ENCODE measurements around the gene ENAH.
"Not testable (repeated sequence)": the region's sequence is repeated elsewhere in the genome, so short reads cannot be mapped to it uniquely, and the experiment has no call there.

Gene ENAH

GRCh38 chr1:225617479-225617878, 35.4 kb downstream of the ENAH start:
- peaks cover 4 to 5% of the 10 kb centered on the region in 2 donors for H3K9me3 Mint-ChIP-seq

GRCh38 chr1:225615403-225615790, 37.5 kb downstream of the ENAH start:
- not testable (repeated sequence) for H3K9me3 Mint-ChIP-seq; H3K27me3 Mint-ChIP-seq; H3K27ac Mint-ChIP-seq; H3K36me3 Mint-ChIP-seq; DNase-seq; H3K4me3 Mint-ChIP-seq; ATAC-seq (replicated peaks)
- H3K4me1 Mint-ChIP-seq = peaks cover 8 to 11% of the 10 kb centered on the region in 2 donors

More at GRCh38 chr1:225617479-225617878, 35.4 kb downstream of the ENAH start:
- no peak for ATAC-seq (replicated peaks)
- DNase-seq = no peak
- no peak overlapping the region for H3K4me3 Mint-ChIP-seq
- peaks cover 11% of the 10 kb centered on the region in 2 donors for H3K4me1 Mint-ChIP-seq
- H3K36me3 Mint-ChIP-seq = peaks cover 4 to 5% of the 10 kb centered on the region in 2 donors
- H3K27me3 Mint-ChIP-seq = no peaks in the 10 kb centered on the region
- no peak overlapping the region for H3K27ac Mint-ChIP-seq

DNA sequence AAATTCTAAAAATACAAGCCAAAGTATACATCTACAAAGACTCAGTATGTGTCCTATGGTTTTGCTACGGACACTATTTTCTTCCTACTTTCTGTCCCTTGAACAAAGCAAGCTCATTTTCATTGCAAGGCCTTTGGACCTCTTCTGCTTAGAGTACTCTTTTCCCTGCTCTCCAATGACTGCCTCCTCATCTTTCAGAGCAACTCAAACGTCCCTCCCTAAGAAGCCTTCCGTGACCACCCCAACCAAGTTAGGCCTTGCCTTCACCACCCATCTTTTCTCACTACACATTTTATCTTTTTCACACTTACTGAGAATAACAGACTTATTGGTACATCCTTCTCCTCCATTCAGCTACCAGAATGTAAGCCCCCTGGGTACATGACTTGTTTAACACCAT, 39.9 kb downstream of the ENAH start:
- no peaks in the 10 kb centered on the region for H3K36me3 Mint-ChIP-seq
- H3K4me3 Mint-ChIP-seq = no peak overlapping the region
- peaks cover under 1 to 2% of the 10 kb centered on the region in 2 donors for H3K4me1 Mint-ChIP-seq
- ATAC-seq (replicated peaks) (no peak), DNase-seq (no peak)
- no peak overlapping the region for H3K27ac Mint-ChIP-seq
- H3K27me3 Mint-ChIP-seq = no peaks in the 10 kb centered on the region
- no peaks in the 10 kb centered on the region for H3K9me3 Mint-ChIP-seq

DNA sequence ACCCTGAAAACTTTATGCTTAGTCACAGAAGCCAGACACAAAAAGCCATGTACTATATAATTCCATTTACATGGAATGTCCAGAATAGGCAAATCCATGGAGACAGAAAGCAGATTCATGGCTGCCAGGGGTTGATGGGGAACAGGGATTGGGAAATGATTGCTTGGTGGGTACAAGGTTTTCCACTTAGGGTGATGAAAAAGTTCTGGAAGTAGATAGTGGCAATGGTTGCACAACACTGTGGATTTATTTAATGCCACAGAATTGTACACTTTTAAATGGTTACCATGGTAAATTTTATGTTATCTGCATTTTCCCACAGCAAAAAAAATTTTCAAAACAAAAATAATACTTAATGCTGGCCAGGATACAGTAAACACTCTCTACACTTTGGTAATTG, 40.6 kb downstream of the ENAH start:
- Mint-ChIP-seq H3K4me3 (no peak overlapping the region), H3K27me3 (no peaks in the 10 kb centered on the region), H3K9me3 (no peaks in the 10 kb centered on the region), H3K36me3 (no peaks in the 10 kb centered on the region), H3K27ac (no peak overlapping the region), H3K4me1 (peaks cover 0 to 2% of the 10 kb centered on the region in 2 donors)
- ATAC-seq (replicated peaks) = no peak
- DNase-seq = no peak

- Mint-ChIP-seq H3K27ac (no peak overlapping the region), H3K4me3 (no peak overlapping the region), H3K4me1 (peaks cover 0 to 2% of the 10 kb centered on the region in 2 donors), H3K9me3 (no peaks in the 10 kb centered on the region), H3K36me3 (peaks cover 0 to 2% of the 10 kb centered on the region in 2 donors), H3K27me3 (no peaks in the 10 kb centered on the region)
- ATAC-seq (replicated peaks) (no peak), DNase-seq (no peak)
These were observed 41.2 kb downstream of the ENAH start for GRCh38 chr1:225611537-225612223.

GRCh38 chr1:225610539-225610938, 42.4 kb downstream of the ENAH start:
- H3K4me3 Mint-ChIP-seq = no peak overlapping the region
- DNase-seq = no peak
- peaks cover 0 to 2% of the 10 kb centered on the region in 2 donors for H3K36me3 Mint-ChIP-seq
- H3K4me1 Mint-ChIP-seq = peaks cover 0 to 2% of the 10 kb centered on the region in 2 donors
- no peaks in the 10 kb centered on the region for H3K27me3 Mint-ChIP-seq
- no peak for ATAC-seq (replicated peaks)
- no peak overlapping the region for H3K27ac Mint-ChIP-seq
- no peaks in the 10 kb centered on the region for H3K9me3 Mint-ChIP-seq

DNA sequence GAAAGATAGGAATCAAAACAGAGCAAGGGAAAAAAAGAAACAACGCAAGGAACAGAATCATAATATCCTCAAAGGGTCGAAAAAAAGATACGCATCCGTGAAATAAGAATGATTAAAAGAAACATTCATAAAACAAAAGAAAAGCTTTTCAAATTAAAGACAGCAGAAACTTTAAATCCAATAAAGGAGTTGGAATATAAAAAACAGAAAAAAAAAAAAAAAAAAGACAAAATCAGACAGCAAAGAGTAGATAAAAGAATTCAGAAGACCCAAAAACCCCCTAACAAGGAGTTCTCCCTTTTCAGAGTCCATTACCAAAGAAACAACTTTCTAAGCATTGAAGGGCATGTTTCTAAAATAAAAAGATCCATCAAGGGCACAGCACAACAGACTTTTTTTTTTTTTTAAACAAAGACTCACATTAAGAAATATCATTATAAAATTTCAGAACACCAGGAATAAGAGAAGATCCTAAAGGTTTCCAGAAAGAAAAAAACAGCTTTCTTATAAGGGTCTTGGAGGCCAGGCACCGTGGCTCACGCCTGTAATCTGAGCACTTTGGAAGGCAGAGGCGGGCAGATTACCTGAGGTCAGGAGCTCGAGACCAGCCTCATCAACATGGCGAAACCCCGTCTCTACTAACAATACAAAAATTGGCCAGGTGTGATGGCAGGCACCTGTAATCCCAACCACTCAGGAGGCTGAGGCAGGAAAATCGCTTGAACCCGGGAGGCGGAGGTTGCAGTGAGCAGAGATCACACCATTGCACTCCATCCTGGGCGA, 44.7 kb downstream of the ENAH start:
- DNase-seq (no peak), ATAC-seq (replicated peaks) (no peak)
- no peaks in the 10 kb centered on the region for H3K9me3 Mint-ChIP-seq
- no peak overlapping the region for H3K4me3 Mint-ChIP-seq
- no peak overlapping the region for H3K27ac Mint-ChIP-seq
- peaks cover 0 to 2% of the 10 kb centered on the region in 2 donors for H3K36me3 Mint-ChIP-seq
- H3K4me1 Mint-ChIP-seq = peaks cover 0 to 4% of the 10 kb centered on the region in 2 donors
- no peaks in the 10 kb centered on the region for H3K27me3 Mint-ChIP-seq

DNA sequence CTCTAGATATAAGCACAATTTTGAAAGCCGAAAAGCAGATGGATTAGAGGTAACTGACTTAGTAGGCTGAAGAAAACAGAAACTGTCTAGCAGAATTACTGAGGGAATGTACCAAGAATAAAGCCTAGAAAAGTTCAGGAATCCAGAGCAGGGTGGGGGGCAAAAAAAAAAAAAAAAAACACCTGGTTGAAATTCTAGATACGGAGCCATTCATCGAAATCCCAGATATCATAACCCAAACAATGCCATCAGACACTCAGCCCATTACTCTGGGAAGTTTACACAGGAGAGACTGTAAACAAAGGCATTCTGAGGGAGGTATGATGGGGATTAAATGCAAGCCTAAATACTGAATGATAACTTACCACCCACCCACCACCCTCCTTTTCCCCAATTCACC, 45.6 kb downstream of the ENAH start:
- peaks cover 0 to 2% of the 10 kb centered on the region in 2 donors for H3K4me1 Mint-ChIP-seq

GRCh38 chr1:225603538-225604354, 49.2 kb downstream of the ENAH start:
- Mint-ChIP-seq H3K36me3 (peaks cover 10 to 11% of the 10 kb centered on the region in 2 donors), H3K4me1 (peaks cover 2 to 5% of the 10 kb centered on the region in 2 donors), H3K27me3 (peaks cover 0 to 6% of the 10 kb centered on the region in 2 donors), H3K27ac (no peak overlapping the region), H3K4me3 (no peak overlapping the region), H3K9me3 (peaks cover 0 to 6% of the 10 kb centered on the region in 2 donors)
- DNase-seq = no peak
- no peak for ATAC-seq (replicated peaks)

More for the DNA sequence above, 45.6 kb downstream of the ENAH start:
- Mint-ChIP-seq H3K36me3 (peaks cover 0 to 2% of the 10 kb centered on the region in 2 donors), H3K27me3 (no peaks in the 10 kb centered on the region), H3K27ac (no peak overlapping the region), H3K9me3 (no peaks in the 10 kb centered on the region), H3K4me3 (no peak overlapping the region)
- DNase-seq (no peak), ATAC-seq (replicated peaks) (no peak)

GRCh38 chr1:225602590-225603206, 50.2 kb downstream of the ENAH start:
- peaks cover 10 to 11% of the 10 kb centered on the region in 2 donors for H3K36me3 Mint-ChIP-seq

DNA sequence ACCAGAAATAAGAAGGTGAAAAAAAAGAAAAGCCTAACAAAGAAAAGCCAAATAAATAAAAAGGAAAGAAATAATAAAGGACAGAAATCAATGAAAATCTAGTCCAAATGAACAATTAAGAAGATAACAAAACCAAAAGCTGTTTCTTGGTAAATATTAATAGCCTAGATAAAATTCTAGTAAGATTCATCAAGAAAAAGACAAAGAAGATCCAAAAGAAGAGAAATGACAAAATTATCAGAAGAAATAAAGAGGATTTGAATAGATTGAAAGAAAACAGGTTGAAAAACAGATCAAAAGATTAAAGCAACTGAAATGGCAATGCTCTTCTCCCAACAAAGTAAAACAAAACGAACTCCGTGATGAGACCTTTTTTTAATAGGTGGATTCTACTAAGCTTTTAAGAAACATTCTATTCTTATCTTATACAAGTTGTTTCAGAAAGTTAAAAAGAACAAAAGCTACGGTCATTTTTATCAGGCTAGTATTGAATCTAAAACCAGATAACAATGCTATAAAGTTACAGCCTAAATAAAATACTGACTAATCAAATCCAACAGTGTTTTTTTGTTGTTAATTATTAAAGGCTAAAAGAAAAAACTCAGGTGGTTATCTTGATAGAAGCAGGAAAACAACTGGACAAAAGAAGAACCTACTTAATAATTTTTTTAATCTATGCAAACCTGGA, 50.9 kb downstream of the ENAH start:
- no peak overlapping the region for H3K4me3 Mint-ChIP-seq
- peaks cover 0 to 6% of the 10 kb centered on the region in 2 donors for H3K27me3 Mint-ChIP-seq
- no peak overlapping the region for H3K27ac Mint-ChIP-seq
- peaks cover 0 to 6% of the 10 kb centered on the region in 2 donors for H3K9me3 Mint-ChIP-seq
- peaks cover 2 to 5% of the 10 kb centered on the region in 2 donors for H3K4me1 Mint-ChIP-seq
- peaks cover 10 to 11% of the 10 kb centered on the region in 2 donors for H3K36me3 Mint-ChIP-seq
- no peak for ATAC-seq (replicated peaks)
- DNase-seq = no peak

More at GRCh38 chr1:225602590-225603206, 50.2 kb downstream of the ENAH start:
- ATAC-seq (replicated peaks) (no peak), DNase-seq (no peak)
- peaks cover 2 to 5% of the 10 kb centered on the region in 2 donors for H3K4me1 Mint-ChIP-seq
- H3K4me3 Mint-ChIP-seq = no peak overlapping the region
- peaks cover 0 to 6% of the 10 kb centered on the region in 2 donors for H3K27me3 Mint-ChIP-seq
- H3K9me3 Mint-ChIP-seq = peaks cover 0 to 6% of the 10 kb centered on the region in 2 donors
- H3K27ac Mint-ChIP-seq = no peak overlapping the region

- ATAC-seq (replicated peaks) (no peak), DNase-seq (no peak)
- Mint-ChIP-seq H3K27me3 (peaks cover 0 to 6% of the 10 kb centered on the region in 2 donors), H3K4me3 (no peak overlapping the region), H3K36me3 (peaks cover 10% of the 10 kb centered on the region in 2 donors), H3K4me1 (peaks cover 2 to 5% of the 10 kb centered on the region in 2 donors), H3K9me3 (peaks cover 0 to 6% of the 10 kb centered on the region in 2 donors), H3K27ac (no peak overlapping the region)
These were observed 54.1 kb downstream of the ENAH start for GRCh38 chr1:225598847-225599246.

- no peak overlapping the region for H3K27ac Mint-ChIP-seq
- ATAC-seq (replicated peaks) (no peak), DNase-seq (no peak)
- peaks cover 0 to 6% of the 10 kb centered on the region in 2 donors for H3K9me3 Mint-ChIP-seq
- peaks cover 0 to 6% of the 10 kb centered on the region in 2 donors for H3K27me3 Mint-ChIP-seq
- peaks cover 0 to 5% of the 10 kb centered on the region in 2 donors for H3K4me1 Mint-ChIP-seq
- peaks cover 10% of the 10 kb centered on the region in 2 donors for H3K36me3 Mint-ChIP-seq
- H3K4me3 Mint-ChIP-seq = no peak overlapping the region
These were observed 54.9 kb downstream of the ENAH start for GRCh38 chr1:225597926-225598575.
